PC-3 (cell line): Measurements from ENCODE around the gene NR1I2.

Source experiments
- CTCF ChIP-seq: fragments of 300-600 bp; sonication (generic); conservative IDR thresholded peaks from 2 replicates; pipeline ENCODE4 v1.5.1; 2017; ENCODE audit warnings: antibody characterized with exemption, low read depth, mild to moderate bottlenecking, low read length
- EZH2 ChIP-seq: fragments of 300-600 bp; sonication (generic); IDR thresholded peaks from one replicate; pipeline ENCODE4 v1.6.1; 2017; ENCODE audit warnings: antibody characterized with exemption, mild to moderate bottlenecking, low read length; ENCODE audit not compliant: unreplicated experiment

GRCh38 chr3:119794401-119794800 lies 12.5 kb downstream of the NR1I2 start:
- TF ChIP-seq CTCF (no peak), EZH2 (no peak)
